Karpas-422 (cell line): ENCODE results near the gene APOB. TPM values are rescaled to one million over a fixed set of nuclear protein-coding genes. Genes with fewer than 3 reads are reported as not detected.

Experiments used
- DNase-seq: peaks from one replicate; pipeline ENCODE4 v3.0.0-alpha.2; 2015
- H2AFZ ChIP-seq: fragments of 200-600 bp; sonication (generic); 2 replicates; pipeline ENCODE4 v1.6.1; 2014; ENCODE audit warnings: antibody characterized with exemption, low read length, mixed read lengths
- H3K27ac ChIP-seq: fragments of 200-600 bp; sonication (generic); 2 replicates; pipeline ENCODE4 v1.5.1; 2014; ENCODE audit warnings: mild to moderate bottlenecking, low read length, moderate library complexity
- H3K27me3 ChIP-seq: fragments of 200-600 bp; sonication (generic); 2 replicates; pipeline ENCODE4 v1.6.1; 2014; ENCODE audit warnings: low read length, mixed read lengths
- H3K36me3 ChIP-seq: fragments of 200-600 bp; sonication (generic); 2 replicates; pipeline ENCODE4 v1.6.1; 2014; ENCODE audit warnings: low read length, mixed read lengths; ENCODE audit not compliant: insufficient read depth
- H3K4me1 ChIP-seq: fragments of 200-600 bp; sonication (generic); 2 replicates; pipeline ENCODE4 v1.6.1; 2014; ENCODE audit warnings: mild to moderate bottlenecking, low read length, mixed read lengths
- H3K4me2 ChIP-seq: fragments of 200-600 bp; sonication (generic); 2 replicates; pipeline ENCODE4 v1.6.1; 2014; ENCODE audit warnings: low read length, low read depth, mild to moderate bottlenecking; ENCODE audit not compliant: poor library complexity, severe bottlenecking
- H3K4me3 ChIP-seq: fragments of 200-600 bp; sonication (generic); 2 replicates; pipeline ENCODE4 v1.5.1; 2014; ENCODE audit warnings: mild to moderate bottlenecking, antibody characterized with exemption, low read length, mixed read lengths
- H3K79me2 ChIP-seq: fragments of 200-600 bp; sonication (generic); 2 replicates; pipeline ENCODE4 v1.6.1; 2014; ENCODE audit warnings: mild to moderate bottlenecking, low read length, mixed read lengths
- H3K9ac ChIP-seq: fragments of 200-600 bp; sonication (generic); 2 replicates; pipeline ENCODE4 v1.6.0; 2014; ENCODE audit warnings: low read length
- H3K9me2 ChIP-seq: fragments of 200-600 bp; sonication (generic), shearing (Covaris generic); replicated peaks from 2 replicates; pipeline ENCODE4 v1.6.0; 2014; ENCODE audit warnings: mild to moderate bottlenecking, low read length, moderate library complexity; ENCODE audit not compliant: insufficient read depth
- H3K9me3 ChIP-seq: fragments of 300-700, 200-600 bp; sonication (generic); 2 replicates; pipeline ENCODE4 v1.6.1; 2014; ENCODE audit warnings: low read length, mixed read lengths
- H4K20me1 ChIP-seq: fragments of 200-600 bp; sonication (generic); 2 replicates; pipeline ENCODE4 v1.6.1; 2014; ENCODE audit warnings: mild to moderate bottlenecking, antibody characterized with exemption, low read length, low read depth; ENCODE audit not compliant: insufficient read depth
- total RNA-seq: library from RNA; depleted of rRNA; stranded (reverse); fragments of >200 nt; shearing (Covaris generic); gene quantifications from 2 replicates; pipeline ENCODE4 v1.2.3, GENCODE V29; 2014; ENCODE audit warnings: low replicate concordance

The APOB gene
- total RNA-seq, 1 experiment from 2014 or later = not detected

DNA sequence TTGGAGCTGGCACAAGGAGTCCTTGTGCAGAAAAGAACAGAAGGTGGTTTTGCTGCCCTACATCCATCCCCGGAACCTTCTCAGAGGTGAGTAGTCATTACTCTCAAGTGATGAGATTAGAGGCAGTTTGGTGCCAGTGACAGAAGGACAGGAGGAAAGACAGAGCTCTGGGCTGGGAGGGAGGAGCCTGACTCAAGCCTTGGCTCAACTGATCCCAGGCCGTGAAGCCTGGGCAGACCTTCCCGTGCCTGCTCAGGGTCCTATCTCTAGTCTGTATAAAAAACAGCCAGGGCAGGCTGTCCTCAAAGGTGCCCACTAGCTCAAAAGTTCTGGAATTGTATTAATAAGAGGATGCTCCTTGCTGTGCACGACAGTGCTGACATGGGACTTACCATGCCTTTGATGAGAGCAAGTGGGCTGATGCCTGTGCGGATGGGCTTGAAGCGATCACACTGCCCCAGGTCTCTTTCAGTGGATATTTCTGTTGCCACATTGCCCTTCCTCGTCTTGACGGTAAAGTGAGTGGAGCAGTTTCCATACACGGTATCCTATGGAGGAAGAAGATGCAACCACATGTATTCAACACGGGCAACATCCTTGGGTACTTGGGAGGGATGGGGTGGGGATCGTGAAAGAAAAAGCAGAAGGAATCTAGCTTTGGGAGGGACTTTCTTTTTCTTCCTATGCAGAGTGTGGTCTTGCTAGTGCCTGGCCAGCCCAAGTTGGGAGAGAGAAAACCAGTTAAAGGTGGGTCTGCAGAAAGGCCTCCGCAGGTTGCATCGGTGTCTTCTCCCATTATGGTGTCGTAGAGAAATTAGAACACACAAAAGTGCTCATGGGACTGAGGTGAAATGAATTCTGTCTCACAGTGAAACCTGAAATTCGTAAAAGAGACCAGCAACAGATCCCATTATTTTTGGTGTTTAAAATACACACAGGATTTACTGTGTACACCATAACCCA is 6.9 kb downstream of the APOB start:
- Histone ChIP-seq H3K27ac (no peak overlapping the region), H3K9me3 (no peaks in the 10 kb centered on the region), H3K79me2 (no peaks in the 10 kb centered on the region), H3K9ac (no peak overlapping the region), H3K4me1 (no peaks in the 10 kb centered on the region), H3K4me3 (no peak overlapping the region), H3K9me2 (no peaks in the 10 kb centered on the region), H3K36me3 (no peaks in the 10 kb centered on the region), H4K20me1 (no peaks in the 10 kb centered on the region), H3K4me2 (no peak overlapping the region), H3K27me3 (no peaks in the 10 kb centered on the region), H2AFZ (no peak overlapping the region)
- no peak for DNase-seq

DNA sequence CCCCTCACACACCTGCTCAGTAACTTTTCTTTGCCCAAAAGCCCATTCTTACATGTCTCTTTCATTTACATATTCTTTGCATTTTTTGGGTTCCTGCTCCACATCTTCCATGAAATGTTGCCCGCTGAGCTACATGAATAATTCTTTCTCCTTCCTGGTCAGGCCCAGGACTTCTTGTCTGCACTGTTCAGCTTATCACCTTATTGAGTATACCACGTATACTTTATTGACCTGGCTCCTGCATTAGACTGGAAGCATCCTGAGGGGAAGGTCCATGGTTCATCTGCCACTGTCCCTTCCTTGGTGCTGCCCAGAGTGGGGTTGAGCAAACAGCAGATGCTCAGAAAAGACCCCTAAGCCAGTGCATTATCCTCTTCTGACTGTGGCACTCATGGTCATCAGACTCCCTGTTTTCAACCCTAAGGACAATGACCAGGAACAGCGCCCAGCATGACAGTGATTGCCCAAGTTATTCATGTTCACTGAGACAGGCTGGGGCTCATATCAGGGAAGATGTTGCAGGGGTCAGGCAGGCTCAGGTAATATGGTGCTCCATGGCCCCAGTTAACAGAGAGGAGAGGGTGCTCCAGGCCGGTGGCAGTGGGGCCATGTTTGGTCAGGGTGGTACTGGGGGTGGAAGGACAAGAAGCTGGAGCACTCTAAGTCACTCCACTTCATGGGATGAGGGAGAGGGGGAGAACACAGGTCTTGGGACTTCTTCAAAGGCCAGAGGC is 7.7 kb downstream of the APOB start:
- no peak overlapping the region for H3K27ac ChIP-seq
- H3K27me3 ChIP-seq = no peaks in the 10 kb centered on the region
- H3K4me2 ChIP-seq = no peak overlapping the region
- H2AFZ ChIP-seq = no peak overlapping the region
- no peak overlapping the region for H3K4me3 ChIP-seq
- no peaks in the 10 kb centered on the region for H4K20me1 ChIP-seq
- no peaks in the 10 kb centered on the region for H3K4me1 ChIP-seq
- no peaks in the 10 kb centered on the region for H3K9me2 ChIP-seq
- no peak overlapping the region for H3K9ac ChIP-seq
- no peaks in the 10 kb centered on the region for H3K9me3 ChIP-seq
- H3K79me2 ChIP-seq = no peaks in the 10 kb centered on the region
- no peaks in the 10 kb centered on the region for H3K36me3 ChIP-seq
- DNase-seq = no peak

- Histone ChIP-seq H3K27ac (no peak overlapping the region), H3K36me3 (no peaks in the 10 kb centered on the region), H2AFZ (no peak overlapping the region), H3K79me2 (no peaks in the 10 kb centered on the region), H3K4me3 (no peak overlapping the region), H3K27me3 (no peaks in the 10 kb centered on the region), H3K9me2 (no peaks in the 10 kb centered on the region), H3K4me1 (no peaks in the 10 kb centered on the region), H3K4me2 (no peak overlapping the region), H4K20me1 (no peaks in the 10 kb centered on the region), H3K9ac (no peak overlapping the region), H3K9me3 (no peaks in the 10 kb centered on the region)
- no peak for DNase-seq
Observed at GRCh38 chr2:21035282-21035973, 8.4 kb downstream of the APOB start.

- Histone ChIP-seq H3K27me3 (no peaks in the 10 kb centered on the region), H3K27ac (no peak overlapping the region), H3K79me2 (no peaks in the 10 kb centered on the region), H3K9ac (no peak overlapping the region), H2AFZ (no peak overlapping the region), H3K9me2 (no peaks in the 10 kb centered on the region), H3K4me2 (no peak overlapping the region), H4K20me1 (no peaks in the 10 kb centered on the region), H3K4me3 (no peak overlapping the region), H3K9me3 (no peaks in the 10 kb centered on the region), H3K36me3 (no peaks in the 10 kb centered on the region), H3K4me1 (no peaks in the 10 kb centered on the region)
- DNase-seq = no peak
Observed at GRCh38 chr2:21034972-21035279, 8.9 kb downstream of the APOB start.

DNA sequence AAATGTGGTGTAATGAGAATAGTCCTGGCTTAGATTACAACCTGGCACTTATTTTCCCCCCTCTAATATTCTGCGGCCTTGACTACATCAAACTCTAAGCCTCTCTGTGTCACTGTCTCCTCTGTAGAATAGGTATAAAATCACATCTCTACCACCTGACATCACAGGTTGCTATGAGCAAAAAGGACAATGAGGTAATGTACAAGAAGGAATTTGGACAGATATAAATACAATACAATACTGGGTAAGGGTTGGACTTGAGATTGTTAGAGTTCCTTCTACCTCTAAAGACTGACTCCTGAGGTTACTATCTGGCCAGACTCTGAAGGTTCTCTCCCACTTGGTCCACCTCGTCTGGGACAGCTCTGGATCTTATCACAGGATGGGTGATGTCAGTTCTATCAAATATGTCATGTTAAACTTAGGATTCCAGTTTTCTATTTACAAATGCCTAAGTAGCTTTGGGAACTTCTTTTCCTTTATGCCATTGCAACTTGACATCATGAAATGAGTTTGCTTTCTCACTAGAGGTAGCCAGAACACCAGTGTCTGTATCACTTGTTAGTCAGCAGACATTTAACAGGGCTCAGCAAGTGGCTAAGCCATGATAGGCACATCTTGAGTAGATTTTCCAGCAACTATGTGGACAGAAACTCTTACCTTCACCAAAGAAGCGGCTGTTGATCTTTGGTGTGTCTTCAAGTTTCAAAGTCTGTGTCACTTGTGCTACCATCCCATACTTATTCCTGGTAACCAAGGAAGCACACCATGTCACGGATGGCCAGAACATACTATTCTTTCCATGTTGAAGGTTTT is 9.5 kb downstream of the APOB start:
- H2AFZ ChIP-seq = no peak overlapping the region
- H3K36me3 ChIP-seq = no peaks in the 10 kb centered on the region
- H3K4me3 ChIP-seq = no peak overlapping the region
- H3K79me2 ChIP-seq = no peaks in the 10 kb centered on the region
- no peaks in the 10 kb centered on the region for H3K27me3 ChIP-seq
- no peak overlapping the region for H3K4me2 ChIP-seq
- H3K4me1 ChIP-seq = no peaks in the 10 kb centered on the region
- H3K9me3 ChIP-seq = no peaks in the 10 kb centered on the region
- DNase-seq = no peak
- H3K9ac ChIP-seq = no peak overlapping the region
- no peaks in the 10 kb centered on the region for H4K20me1 ChIP-seq
- no peak overlapping the region for H3K27ac ChIP-seq
- H3K9me2 ChIP-seq = no peaks in the 10 kb centered on the region

GRCh38 chr2:21033237-21034155 is 10.4 kb downstream of the APOB start:
- Histone ChIP-seq H3K9me2 (no peaks in the 10 kb centered on the region), H4K20me1 (no peaks in the 10 kb centered on the region), H3K4me1 (no peaks in the 10 kb centered on the region), H3K79me2 (no peaks in the 10 kb centered on the region), H3K27ac (no peak overlapping the region), H3K4me2 (no peak overlapping the region), H3K9me3 (no peaks in the 10 kb centered on the region), H3K36me3 (no peaks in the 10 kb centered on the region), H3K9ac (no peak overlapping the region), H3K27me3 (no peaks in the 10 kb centered on the region), H2AFZ (no peak overlapping the region), H3K4me3 (no peak overlapping the region)
- no peak for DNase-seq
